ENCODE results near the gene KLHDC4. TPM values are rescaled to one million over a fixed set of nuclear protein-coding genes. Genes with fewer than 3 reads are reported as not detected.

The KLHDC4 gene
- total RNA-seq, 1 experiment from 2014 or later: 117 TPM

DNA sequence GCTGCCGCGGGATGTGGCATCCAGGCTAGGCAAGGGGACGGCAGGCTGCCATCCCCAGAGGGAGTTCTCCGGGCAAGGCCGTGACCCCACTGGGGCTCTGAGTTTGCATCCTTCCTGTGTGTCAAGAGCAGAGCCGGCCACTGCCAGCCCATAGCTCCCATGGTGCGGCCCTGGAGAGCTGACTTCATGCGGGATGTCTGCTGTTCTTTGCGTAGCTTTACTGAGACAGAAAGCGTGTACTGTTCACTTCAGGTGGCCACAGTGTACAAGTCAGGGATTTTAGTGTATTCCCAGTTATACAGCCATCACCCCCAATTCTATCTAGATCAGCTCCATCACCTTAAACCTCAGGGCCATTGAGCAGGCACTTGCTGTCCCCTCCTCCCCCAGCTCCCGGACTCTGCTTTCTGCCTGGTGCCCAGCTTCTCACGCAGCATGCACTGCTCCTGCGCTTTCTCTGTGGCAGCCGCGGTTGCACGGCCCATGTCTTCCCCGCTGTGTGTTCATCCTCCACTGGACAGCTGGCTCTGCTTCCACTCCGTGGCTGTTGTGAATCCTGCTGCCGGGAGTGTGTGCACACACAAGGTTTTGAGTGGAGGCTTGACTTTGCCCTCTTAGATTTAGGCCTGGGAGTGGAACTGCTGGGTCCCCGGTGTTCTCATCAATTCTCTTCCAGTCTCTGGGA, 71.2 kb downstream of the KLHDC4 start:
- ChIA-PET CTCF (interaction anchor here (0.6 kb wide), 1 partner anchor 123 kb away, joined by 3 read pairs; no protein-coding TSS in a partner anchor), POLR2A (no interaction called here)

DNA sequence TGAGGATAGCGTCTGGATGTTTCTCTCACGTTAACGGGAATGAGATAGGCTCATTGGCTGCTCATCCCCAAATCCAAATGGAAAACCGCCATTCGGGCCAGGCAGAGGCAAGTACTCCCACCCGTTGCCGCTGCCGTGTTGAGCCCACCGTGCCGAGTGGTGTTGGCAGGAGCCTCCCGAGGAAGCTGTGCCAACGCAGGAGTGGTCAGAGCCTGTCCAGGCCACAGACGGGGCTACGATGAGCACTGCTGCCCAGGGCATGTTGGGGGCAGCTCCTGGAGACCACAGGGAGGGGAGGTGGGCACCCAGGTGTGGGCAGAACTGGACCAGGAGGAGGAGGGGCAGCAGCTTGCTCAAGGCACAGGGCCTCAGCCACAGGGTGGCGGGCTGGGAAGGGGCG, 72.0 kb downstream of the KLHDC4 start:
- no peak overlapping the region for H3K4me3 Mint-ChIP-seq (ENCODE audit: unreplicated experiment)
- BruUV-seq (replicated peaks): no TSS peak
- CTCF ChIA-PET: no interaction called here
- POLR2A ChIA-PET: no interaction called here
- H3K36me3 Mint-ChIP-seq (ENCODE audit: insufficient read depth, unreplicated experiment): peaks cover 37% of the 10 kb centered on the region
- H3K4me3 ChIP-seq (ENCODE audit: low read depth, low read length): no peak overlapping the region
- intact Hi-C loops (cut with micrococcal nuclease; ENCODE audit: unreplicated experiment): no loop called here
- no peaks in the 10 kb centered on the region; the same call in 1 of the 2 replicates for H3K36me3 ChIP-seq (ENCODE audit: control insufficient read depth, insufficient read depth, low read length)
- TF ChIP-seq, protein P1, sequence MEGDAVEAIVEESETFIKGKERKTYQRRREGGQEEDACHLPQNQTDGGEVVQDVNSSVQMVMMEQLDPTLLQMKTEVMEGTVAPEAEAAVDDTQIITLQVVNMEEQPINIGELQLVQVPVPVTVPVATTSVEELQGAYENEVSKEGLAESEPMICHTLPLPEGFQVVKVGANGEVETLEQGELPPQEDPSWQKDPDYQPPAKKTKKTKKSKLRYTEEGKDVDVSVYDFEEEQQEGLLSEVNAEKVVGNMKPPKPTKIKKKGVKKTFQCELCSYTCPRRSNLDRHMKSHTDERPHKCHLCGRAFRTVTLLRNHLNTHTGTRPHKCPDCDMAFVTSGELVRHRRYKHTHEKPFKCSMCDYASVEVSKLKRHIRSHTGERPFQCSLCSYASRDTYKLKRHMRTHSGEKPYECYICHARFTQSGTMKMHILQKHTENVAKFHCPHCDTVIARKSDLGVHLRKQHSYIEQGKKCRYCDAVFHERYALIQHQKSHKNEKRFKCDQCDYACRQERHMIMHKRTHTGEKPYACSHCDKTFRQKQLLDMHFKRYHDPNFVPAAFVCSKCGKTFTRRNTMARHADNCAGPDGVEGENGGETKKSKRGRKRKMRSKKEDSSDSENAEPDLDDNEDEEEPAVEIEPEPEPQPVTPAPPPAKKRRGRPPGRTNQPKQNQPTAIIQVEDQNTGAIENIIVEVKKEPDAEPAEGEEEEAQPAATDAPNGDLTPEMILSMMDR (IDR thresholded peaks at IDR 0.05; ENCODE audit: insufficient read depth in 1 of 2, low read depth in 1 of 2, low read length in 1 of 2, severe bottlenecking in 1 of 2, unreplicated experiment in 1 of 2): no peak
- H3K9me3 Mint-ChIP-seq (ENCODE audit: unreplicated experiment): no peaks in the 10 kb centered on the region
- H3K4me1 Mint-ChIP-seq (ENCODE audit: low read depth, unreplicated experiment): no peaks in the 10 kb centered on the region
- H3K27me3 Mint-ChIP-seq (ENCODE audit: insufficient read depth, unreplicated experiment): peaks cover 3% of the 10 kb centered on the region
- H3K4me1 ChIP-seq: no peaks in the 10 kb centered on the region
- DNase-seq: no peak
- no peaks in the 10 kb centered on the region; the same call in 1 of the 2 replicates for H3K27me3 ChIP-seq (replicated peaks; ENCODE audit: control insufficient read depth, insufficient read depth, low read length)
- H3K9me3 ChIP-seq: no peaks in the 10 kb centered on the region
- no peak overlapping the region for H3K27ac Mint-ChIP-seq (ENCODE audit: unreplicated experiment)

More for the DNA sequence above, 71.2 kb downstream of the KLHDC4 start:
- H3K4me3 Mint-ChIP-seq (ENCODE audit: unreplicated experiment): no peak overlapping the region
- H3K27me3 Mint-ChIP-seq (ENCODE audit: insufficient read depth, unreplicated experiment): peaks cover 3% of the 10 kb centered on the region
- TF ChIP-seq, protein P1 (IDR thresholded peaks at IDR 0.05; ENCODE audit: insufficient read depth in 1 of 2, low read depth in 1 of 2, low read length in 1 of 2, severe bottlenecking in 1 of 2, unreplicated experiment in 1 of 2): no peak
- no peaks in the 10 kb centered on the region for H3K9me3 Mint-ChIP-seq (ENCODE audit: unreplicated experiment)
- H3K27ac Mint-ChIP-seq (ENCODE audit: unreplicated experiment): no peak overlapping the region
- H3K36me3 Mint-ChIP-seq (ENCODE audit: insufficient read depth, unreplicated experiment): peaks cover 37% of the 10 kb centered on the region
- Histone ChIP-seq H3K27me3 (replicated peaks; ENCODE audit: control insufficient read depth, insufficient read depth, low read length) (no peaks in the 10 kb centered on the region), H3K36me3 (ENCODE audit: control insufficient read depth, insufficient read depth, low read length) (no peaks in the 10 kb centered on the region; the same call in 1 of the 2 replicates), H3K4me3 (ENCODE audit: low read depth, low read length) (no peak overlapping the region), H3K9me3 (no peaks in the 10 kb centered on the region), H3K4me1 (no peaks in the 10 kb centered on the region)
- TSS peak; percentile 6 for BruUV-seq (replicated peaks)
- no peaks in the 10 kb centered on the region for H3K4me1 Mint-ChIP-seq (ENCODE audit: low read depth, unreplicated experiment)
- no peak for DNase-seq
- intact Hi-C loops (cut with micrococcal nuclease; ENCODE audit: unreplicated experiment): no loop called here

DNA sequence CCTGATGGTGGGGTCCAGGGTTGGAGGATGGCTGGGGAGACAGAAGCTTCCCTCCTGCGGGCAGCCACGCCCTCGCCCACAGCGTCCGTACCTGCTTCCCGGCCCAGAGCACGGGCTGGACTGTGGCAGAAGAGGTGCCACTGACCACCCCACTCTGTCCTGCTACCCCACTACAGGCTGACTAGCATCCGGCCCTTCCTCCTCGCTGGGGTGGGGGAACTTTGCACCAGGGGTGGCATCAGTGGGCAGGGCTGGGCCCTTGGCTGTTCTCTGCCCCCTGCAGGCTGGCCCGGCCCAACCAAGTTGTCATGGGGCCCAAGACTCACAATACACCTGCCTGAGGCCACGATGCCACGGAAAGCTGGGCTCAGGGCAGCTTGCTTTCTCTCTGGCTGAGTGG, 73.0 kb downstream of the KLHDC4 start:
- Mint-ChIP-seq H3K27ac (ENCODE audit: unreplicated experiment) (no peak overlapping the region), H3K27me3 (ENCODE audit: insufficient read depth, unreplicated experiment) (peaks cover 3% of the 10 kb centered on the region), H3K36me3 (ENCODE audit: insufficient read depth, unreplicated experiment) (peaks cover 37% of the 10 kb centered on the region), H3K9me3 (ENCODE audit: unreplicated experiment) (no peaks in the 10 kb centered on the region), H3K4me1 (ENCODE audit: low read depth, unreplicated experiment) (no peaks in the 10 kb centered on the region), H3K4me3 (ENCODE audit: unreplicated experiment) (no peak overlapping the region)
- Histone ChIP-seq H3K4me1 (no peaks in the 10 kb centered on the region), H3K27me3 (replicated peaks; ENCODE audit: control insufficient read depth, insufficient read depth, low read length) (no peaks in the 10 kb centered on the region; the same call in 1 of the 2 replicates), H3K4me3 (ENCODE audit: low read depth, low read length) (no peak overlapping the region), H3K36me3 (ENCODE audit: control insufficient read depth, insufficient read depth, low read length) (no peaks in the 10 kb centered on the region; the same call in 1 of the 2 replicates), H3K9me3 (no peaks in the 10 kb centered on the region)
- ChIA-PET CTCF (interaction anchor here (1.1 to 1.5 kb wide), 2 partner anchors 10 to 57 kb away, joined by 3 to 4 read pairs; no protein-coding TSS in a partner anchor), POLR2A (no interaction called here)
- DNase-seq: no peak
- intact Hi-C loops (cut with micrococcal nuclease; ENCODE audit: unreplicated experiment): no loop called here
- BruUV-seq (replicated peaks): no TSS peak
- TF ChIP-seq, protein P1 (IDR thresholded peaks at IDR 0.05; ENCODE audit: insufficient read depth in 1 of 2, low read depth in 1 of 2, low read length in 1 of 2, severe bottlenecking in 1 of 2, unreplicated experiment in 1 of 2): no peak

Data from Caco-2 (cell line).